ENCODE measurements around the gene NAV2. TPM values are rescaled to one million over a fixed set of nuclear protein-coding genes. Genes with fewer than 3 reads are reported as not detected.

NAV2 gene
- polyA plus RNA-seq, 1 donor (not counting 4 experiments of a cell fraction or from before 2014, with no cell fraction given), result 4.0 TPM

DNA sequence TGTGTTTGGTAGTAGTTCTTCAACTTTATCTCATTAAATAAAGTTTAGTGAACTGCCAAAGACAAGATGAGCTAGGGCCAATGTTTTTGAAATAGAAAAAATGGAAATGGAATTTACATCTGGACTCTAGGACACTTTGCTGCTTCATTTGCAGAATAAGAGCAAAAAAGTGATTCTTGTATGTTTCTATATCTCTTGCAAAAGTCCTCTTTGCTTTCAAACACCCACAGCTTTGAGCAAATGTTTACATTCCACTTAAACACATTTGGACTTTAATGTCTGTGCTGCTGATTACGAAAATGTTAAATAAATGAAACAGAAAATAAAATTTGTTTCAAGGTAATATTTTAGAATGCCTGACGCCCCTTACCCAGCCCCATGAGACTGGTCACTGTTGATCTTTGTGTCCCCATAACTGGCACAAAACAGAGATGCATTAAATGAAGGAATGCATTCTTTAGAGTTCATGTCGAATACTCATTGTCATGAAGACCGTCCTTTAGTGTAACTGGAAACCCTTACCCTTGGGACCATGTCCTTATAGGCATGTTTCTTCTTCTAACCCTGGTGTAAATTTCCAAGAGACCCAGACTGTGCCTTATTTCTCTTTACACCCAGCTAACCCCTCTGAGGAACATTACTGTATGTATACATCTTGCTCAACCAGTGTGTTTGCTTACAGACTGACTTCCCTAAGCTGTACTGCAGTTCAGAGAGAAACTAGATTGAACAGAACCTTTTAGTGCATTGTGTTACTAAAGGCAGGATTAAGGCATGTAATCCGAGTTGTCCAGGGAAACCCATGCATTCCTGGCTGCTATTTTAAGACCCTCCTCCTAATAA is 199.7 kb downstream of the NAV2 start:
- no peaks in the 10 kb centered on the region for H3K9me3 ChIP-seq (ENCODE audit: control insufficient read depth, low read depth, low read length)
- H3K27ac ChIP-seq (ENCODE audit: control insufficient read depth, insufficient read depth, low read length), result no peak overlapping the region
- H3K4me1 ChIP-seq (ENCODE audit: control insufficient read depth, extremely low read depth, insufficient read depth, low read length), result no peaks in the 10 kb centered on the region
- H3K4me2 ChIP-seq (ENCODE audit: control insufficient read depth, extremely low read depth, insufficient read depth, low read depth, low read length), result no peak overlapping the region
- no peaks in the 10 kb centered on the region for H3K9me1 ChIP-seq (ENCODE audit: control insufficient read depth, extremely low read depth, insufficient read depth, low read length)
- FAIRE-seq (no peak), DNase-seq (ENCODE audit: low read depth, low spot score) (no peak)
- H3K4me3 ChIP-seq (ENCODE audit: control insufficient read depth in 2 of 3, extremely low read depth in 1 of 3, insufficient read depth in 2 of 3, low read depth in 1 of 3, low read length in 3 of 3), result no peak overlapping the region
- TF ChIP-seq, protein P1, sequence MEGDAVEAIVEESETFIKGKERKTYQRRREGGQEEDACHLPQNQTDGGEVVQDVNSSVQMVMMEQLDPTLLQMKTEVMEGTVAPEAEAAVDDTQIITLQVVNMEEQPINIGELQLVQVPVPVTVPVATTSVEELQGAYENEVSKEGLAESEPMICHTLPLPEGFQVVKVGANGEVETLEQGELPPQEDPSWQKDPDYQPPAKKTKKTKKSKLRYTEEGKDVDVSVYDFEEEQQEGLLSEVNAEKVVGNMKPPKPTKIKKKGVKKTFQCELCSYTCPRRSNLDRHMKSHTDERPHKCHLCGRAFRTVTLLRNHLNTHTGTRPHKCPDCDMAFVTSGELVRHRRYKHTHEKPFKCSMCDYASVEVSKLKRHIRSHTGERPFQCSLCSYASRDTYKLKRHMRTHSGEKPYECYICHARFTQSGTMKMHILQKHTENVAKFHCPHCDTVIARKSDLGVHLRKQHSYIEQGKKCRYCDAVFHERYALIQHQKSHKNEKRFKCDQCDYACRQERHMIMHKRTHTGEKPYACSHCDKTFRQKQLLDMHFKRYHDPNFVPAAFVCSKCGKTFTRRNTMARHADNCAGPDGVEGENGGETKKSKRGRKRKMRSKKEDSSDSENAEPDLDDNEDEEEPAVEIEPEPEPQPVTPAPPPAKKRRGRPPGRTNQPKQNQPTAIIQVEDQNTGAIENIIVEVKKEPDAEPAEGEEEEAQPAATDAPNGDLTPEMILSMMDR (optimal IDR thresholded peaks at IDR 0.05 in 1 of 3, IDR thresholded peaks at IDR 0.05 in 1 of 3, conservative IDR thresholded peaks at IDR 0.05 in 1 of 3; ENCODE audit: extremely low read depth in 1 of 3, insufficient read depth in 2 of 3, low read length in 3 of 3), result no peak
- no peak for TF ChIP-seq EZH2 (IDR thresholded peaks at IDR 0.05; ENCODE audit: low read length)
- H4K20me1 ChIP-seq (ENCODE audit: control insufficient read depth, extremely low read depth, insufficient read depth, low read length), result no peaks in the 10 kb centered on the region
- no peaks in the 10 kb centered on the region for H3K27me3 ChIP-seq (ENCODE audit: control insufficient read depth, extremely low read depth, insufficient read depth, low read length)
- no peak overlapping the region for H2AFZ ChIP-seq (ENCODE audit: control insufficient read depth, low read length)
- H3K9ac ChIP-seq (ENCODE audit: control insufficient read depth, extremely low read depth, insufficient read depth, low read length), result no peak overlapping the region
- no peaks in the 10 kb centered on the region for H3K36me3 ChIP-seq (ENCODE audit: control insufficient read depth in 2 of 2, extremely low read depth in 1 of 2, insufficient read depth in 2 of 2, low read length in 2 of 2)
- dilution Hi-C loops (cut with MboI; ENCODE audit: extremely low pct_ligation_motif_present, low sequenced_read_pairs), result no loop called here
- no peaks in the 10 kb centered on the region for H3K79me2 ChIP-seq (ENCODE audit: control insufficient read depth, insufficient read depth, low read length)

DNA sequence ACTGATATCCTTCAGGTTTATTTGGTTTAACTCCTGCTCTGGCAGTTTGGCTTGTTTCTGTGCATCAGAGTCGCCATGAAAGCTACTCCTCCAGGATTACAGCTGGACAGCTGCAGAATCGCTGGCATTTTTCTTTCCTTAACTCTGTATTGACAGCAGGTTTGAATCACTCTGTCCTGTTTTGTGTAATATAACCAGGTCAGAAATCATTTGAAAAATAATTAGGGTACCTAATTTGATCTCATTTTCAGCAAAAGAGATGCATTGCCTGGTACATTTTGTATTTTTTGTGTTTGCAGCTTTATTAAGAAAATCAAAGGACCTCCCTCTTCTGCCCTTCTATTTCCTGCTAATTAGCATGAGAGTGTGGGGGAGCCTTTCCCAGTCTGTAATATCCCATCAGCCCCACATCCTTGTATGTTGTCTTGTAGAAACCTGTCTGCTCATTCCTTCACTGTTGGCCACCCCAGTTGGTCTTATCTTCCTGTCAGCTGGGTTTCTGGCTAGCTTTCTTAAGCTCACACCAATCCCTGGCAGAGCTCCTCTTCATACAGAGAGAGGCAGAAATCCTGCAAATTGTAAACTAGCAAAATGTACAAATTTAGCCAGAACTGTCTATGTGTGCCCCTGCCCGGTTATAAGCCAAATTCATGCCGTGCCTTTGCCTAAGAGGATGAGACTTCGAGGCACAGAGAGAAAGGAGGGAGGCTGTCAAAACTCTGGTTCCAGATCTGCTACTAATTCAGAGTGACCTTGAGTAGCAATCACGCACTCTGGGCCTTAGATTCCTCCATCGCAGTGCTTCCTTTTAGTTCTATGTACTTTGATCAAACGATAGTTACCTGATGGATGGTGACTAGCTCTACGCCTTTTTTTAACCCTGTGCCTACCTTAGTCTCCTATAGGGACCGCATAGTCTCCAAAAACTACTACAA is 200.6 kb downstream of the NAV2 start:
- Histone ChIP-seq H3K9me3 (ENCODE audit: control insufficient read depth, low read depth, low read length) (no peaks in the 10 kb centered on the region), H3K9ac (ENCODE audit: control insufficient read depth, extremely low read depth, insufficient read depth, low read length) (no peak overlapping the region), H3K4me1 (ENCODE audit: control insufficient read depth, extremely low read depth, insufficient read depth, low read length) (no peaks in the 10 kb centered on the region), H3K79me2 (ENCODE audit: control insufficient read depth, insufficient read depth, low read length) (no peaks in the 10 kb centered on the region), H3K4me2 (ENCODE audit: control insufficient read depth, extremely low read depth, insufficient read depth, low read depth, low read length) (no peak overlapping the region), H3K9me1 (ENCODE audit: control insufficient read depth, extremely low read depth, insufficient read depth, low read length) (no peaks in the 10 kb centered on the region), H2AFZ (ENCODE audit: control insufficient read depth, low read length) (no peak overlapping the region), H3K27me3 (ENCODE audit: control insufficient read depth, extremely low read depth, insufficient read depth, low read length) (no peaks in the 10 kb centered on the region), H4K20me1 (ENCODE audit: control insufficient read depth, extremely low read depth, insufficient read depth, low read length) (no peaks in the 10 kb centered on the region), H3K36me3 (ENCODE audit: control insufficient read depth in 2 of 2, extremely low read depth in 1 of 2, insufficient read depth in 2 of 2, low read length in 2 of 2) (no peaks in the 10 kb centered on the region), H3K27ac (ENCODE audit: control insufficient read depth, insufficient read depth, low read length) (no peak overlapping the region), H3K4me3 (ENCODE audit: control insufficient read depth in 2 of 3, extremely low read depth in 1 of 3, insufficient read depth in 2 of 3, low read depth in 1 of 3, low read length in 3 of 3) (no peak overlapping the region)
- no peak for DNase-seq (ENCODE audit: low read depth, low spot score)
- no peak for FAIRE-seq
- dilution Hi-C loops (cut with MboI; ENCODE audit: extremely low pct_ligation_motif_present, low sequenced_read_pairs), result no loop called here
- TF ChIP-seq EZH2 (IDR thresholded peaks at IDR 0.05; ENCODE audit: low read length), result no peak
- TF ChIP-seq, protein P1 (optimal IDR thresholded peaks at IDR 0.05 in 1 of 3, IDR thresholded peaks at IDR 0.05 in 1 of 3, conservative IDR thresholded peaks at IDR 0.05 in 1 of 3; ENCODE audit: extremely low read depth in 1 of 3, insufficient read depth in 2 of 3, low read length in 3 of 3), result no peak
